Hepatocyte (in vitro differentiated cells): ENCODE results near the gene GMDS.

Experiments used
- EZH2phosphoT487 ChIP-seq: fragments of 200-600 bp; sonication (generic); IDR thresholded peaks from one replicate; pipeline ENCODE4 v1.6.1; 2018; ENCODE audit warnings: antibody characterized with exemption, mild to moderate bottlenecking, low read depth, moderate library complexity; ENCODE audit not compliant: unreplicated experiment, severe bottlenecking
- TF ChIP-seq, protein P1 (sequence below): fragments of 200-600 bp; sonication (generic); IDR thresholded peaks from 2 replicates; pipeline ENCODE4 v1.5.1; 2016; ENCODE audit warnings: antibody characterized with exemption, mild to moderate bottlenecking; ENCODE audit not compliant: poor library complexity

- TF ChIP-seq, protein P1, sequence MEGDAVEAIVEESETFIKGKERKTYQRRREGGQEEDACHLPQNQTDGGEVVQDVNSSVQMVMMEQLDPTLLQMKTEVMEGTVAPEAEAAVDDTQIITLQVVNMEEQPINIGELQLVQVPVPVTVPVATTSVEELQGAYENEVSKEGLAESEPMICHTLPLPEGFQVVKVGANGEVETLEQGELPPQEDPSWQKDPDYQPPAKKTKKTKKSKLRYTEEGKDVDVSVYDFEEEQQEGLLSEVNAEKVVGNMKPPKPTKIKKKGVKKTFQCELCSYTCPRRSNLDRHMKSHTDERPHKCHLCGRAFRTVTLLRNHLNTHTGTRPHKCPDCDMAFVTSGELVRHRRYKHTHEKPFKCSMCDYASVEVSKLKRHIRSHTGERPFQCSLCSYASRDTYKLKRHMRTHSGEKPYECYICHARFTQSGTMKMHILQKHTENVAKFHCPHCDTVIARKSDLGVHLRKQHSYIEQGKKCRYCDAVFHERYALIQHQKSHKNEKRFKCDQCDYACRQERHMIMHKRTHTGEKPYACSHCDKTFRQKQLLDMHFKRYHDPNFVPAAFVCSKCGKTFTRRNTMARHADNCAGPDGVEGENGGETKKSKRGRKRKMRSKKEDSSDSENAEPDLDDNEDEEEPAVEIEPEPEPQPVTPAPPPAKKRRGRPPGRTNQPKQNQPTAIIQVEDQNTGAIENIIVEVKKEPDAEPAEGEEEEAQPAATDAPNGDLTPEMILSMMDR, result no peak
- TF ChIP-seq EZH2phosphoT487, result no peak
Observed at GRCh38 chr6:1584146-1584545, 661.3 kb downstream of the GMDS start.
